ENCODE measurements around the gene EPB41L4A. TPM values are rescaled to one million over a fixed set of nuclear protein-coding genes. Genes with fewer than 3 reads are reported as not detected.
A peak's percentile ranks its signal among the peaks of the same experiment; 100 is the strongest.

The EPB41L4A gene
- total RNA-seq, 3 donors from 2014 or later: 11.8 to 18.2 (median 13.2) TPM

- intact Hi-C loops (cut with DNase I, micrococcal nuclease): no loop called here
- no peak for ATAC-seq
- Histone ChIP-seq H3K4me1 (ENCODE audit: low read depth) (peaks cover 13% of the 10 kb centered on the region), H3K9me3 (no peaks in the 10 kb centered on the region), H3K36me3 (ENCODE audit: low read depth) (no peaks in the 10 kb centered on the region), H3K4me3 (peak overlapping the region; percentile 83)
- DNase-seq: no peak
- TF ChIP-seq CTCF (IDR thresholded peaks at IDR 0.05): no peak
Observed at GRCh38 chr5:112161392-112161748, 257.7 kb downstream of the EPB41L4A start.

GRCh38 chr5:112160652-112161391 lies 258.3 kb downstream of the EPB41L4A start:
- H3K4me3 ChIP-seq: peak overlapping the region; percentile 83
- no peaks in the 10 kb centered on the region for H3K9me3 ChIP-seq
- peak; percentile 95 for TF ChIP-seq CTCF (IDR thresholded peaks at IDR 0.05)
- peaks cover 13% of the 10 kb centered on the region for H3K4me1 ChIP-seq (ENCODE audit: low read depth)
- peak; percentile 100 for ATAC-seq
- intact Hi-C loops (cut with DNase I, micrococcal nuclease): no loop called here
- no peaks in the 10 kb centered on the region for H3K36me3 ChIP-seq (ENCODE audit: low read depth)
- peak; percentile 94 to 96 (median 95) for DNase-seq

GRCh38 chr5:112159435-112159834 lies 259.6 kb downstream of the EPB41L4A start:
- intact Hi-C loops (cut with DNase I, micrococcal nuclease): no loop called here
- Histone ChIP-seq H3K4me3 (no peak overlapping the region), H3K9me3 (no peaks in the 10 kb centered on the region), H3K36me3 (ENCODE audit: low read depth) (no peaks in the 10 kb centered on the region), H3K4me1 (ENCODE audit: low read depth) (peaks cover 13% of the 10 kb centered on the region)
- DNase-seq (peak in 1 of 3 donors; percentile 18), ATAC-seq (no peak)
- no peak for TF ChIP-seq CTCF (IDR thresholded peaks at IDR 0.05)

- intact Hi-C loops (cut with DNase I, micrococcal nuclease): no loop called here
- TF ChIP-seq CTCF (IDR thresholded peaks at IDR 0.05): no peak
Observed at GRCh38 chr5:112156211-112156610, 262.9 kb downstream of the EPB41L4A start.

GRCh38 chr5:112154940-112155686 lies 264.0 kb downstream of the EPB41L4A start:
- ATAC-seq (no peak), DNase-seq (no peak)
- intact Hi-C loops (cut with DNase I, micrococcal nuclease): no loop called here
- no peaks in the 10 kb centered on the region for H3K9me3 ChIP-seq
- no peaks in the 10 kb centered on the region for H3K36me3 ChIP-seq (ENCODE audit: low read depth)
- no peak for TF ChIP-seq CTCF (IDR thresholded peaks at IDR 0.05)
- no peak overlapping the region for H3K4me3 ChIP-seq
- no peaks in the 10 kb centered on the region for H3K4me1 ChIP-seq (ENCODE audit: low read depth)

More at GRCh38 chr5:112156211-112156610, 262.9 kb downstream of the EPB41L4A start:
- Histone ChIP-seq H3K4me3 (no peak overlapping the region), H3K9me3 (no peaks in the 10 kb centered on the region), H3K36me3 (ENCODE audit: low read depth) (no peaks in the 10 kb centered on the region), H3K4me1 (ENCODE audit: low read depth) (no peaks in the 10 kb centered on the region)
- no peak for ATAC-seq
- no peak for DNase-seq
